SK-N-SH treated with all-trans-retinoic acid at 6 μM for 48 hours (cell line): ENCODE data around the gene A1CF.

ENCODE experiments used
- ARNTL ChIP-seq: fragments of 450-650 bp; formaldehyde crosslinking; IDR thresholded peaks from 2 replicates; pipeline ENCODE4 v1.5.0; 2020; ENCODE audit warnings: low read depth, mild to moderate bottlenecking, moderate library complexity, borderline replicate concordance
- BACH2 ChIP-seq: fragments of 250-450 bp; sonication (Bioruptor Pico); IDR thresholded peaks from 2 replicates; pipeline ENCODE4 v1.9.0; 2021; ENCODE audit warnings: mild to moderate bottlenecking, borderline replicate concordance
- OSR1 ChIP-seq: fragments of 250-450 bp; sonication (Bioruptor Pico); IDR thresholded peaks from 2 replicates; pipeline ENCODE4 v1.8.0; 2022; ENCODE audit warnings: moderate library complexity, mild to moderate bottlenecking, inconsistent platforms
- PPARA ChIP-seq: fragments of 250-450 bp; sonication (Bioruptor Pico); IDR thresholded peaks from 2 replicates; pipeline ENCODE4 v1.5.0; 2020; ENCODE audit warnings: mild to moderate bottlenecking, borderline replicate concordance
- RARB ChIP-seq: fragments of 250-450 bp; sonication (Bioruptor Pico); IDR thresholded peaks from 2 replicates; pipeline ENCODE4 v1.8.0; 2021; ENCODE audit warnings: mild to moderate bottlenecking, moderate library complexity
- SNAI2 ChIP-seq: fragments of 250-450 bp; sonication (Bioruptor Pico); IDR thresholded peaks from 2 replicates; pipeline ENCODE4 v1.5.0; 2020; ENCODE audit warnings: mild to moderate bottlenecking, moderate library complexity
- ZC3H10 ChIP-seq: fragments of 250-450 bp; sonication (Bioruptor Pico); IDR thresholded peaks from 2 replicates; pipeline ENCODE4 v1.5.1; 2021; ENCODE audit warnings: mild to moderate bottlenecking, moderate library complexity
- ZFP3 ChIP-seq: fragments of 250-450 bp; sonication (Bioruptor Pico); IDR thresholded peaks from 2 replicates; pipeline ENCODE4 v1.5.0; 2020; ENCODE audit warnings: mild to moderate bottlenecking, moderate library complexity
- ZNF70 ChIP-seq: fragments of 450-650 bp; formaldehyde crosslinking; IDR thresholded peaks from 2 replicates; pipeline ENCODE4 v1.5.0; 2020; ENCODE audit warnings: mild to moderate bottlenecking, moderate library complexity
- TF ChIP-seq, protein P1 (sequence below): fragments of 250-450 bp; sonication (Bioruptor Pico); IDR thresholded peaks from 2 replicates; pipeline ENCODE4 v1.5.0; 2020; ENCODE audit warnings: mild to moderate bottlenecking, moderate library complexity
- TF ChIP-seq, protein P2 (sequence below): fragments of 250-450 bp; sonication (Bioruptor Pico); IDR thresholded peaks from 2 replicates; pipeline ENCODE4 v1.5.1; 2020; ENCODE audit warnings: low read depth, mild to moderate bottlenecking, moderate library complexity
- TF ChIP-seq, protein P3 (sequence below): fragments of 250-450 bp; sonication (Bioruptor Pico); IDR thresholded peaks from 2 replicates; pipeline ENCODE4 v1.8.0; 2020; ENCODE audit warnings: mild to moderate bottlenecking, moderate library complexity, borderline replicate concordance

GRCh38 chr10:50866317-50866716 is 19.1 kb downstream of the A1CF start:
- no peak for TF ChIP-seq ARNTL (CRISPR knock-in tag)
- TF ChIP-seq, protein P1, sequence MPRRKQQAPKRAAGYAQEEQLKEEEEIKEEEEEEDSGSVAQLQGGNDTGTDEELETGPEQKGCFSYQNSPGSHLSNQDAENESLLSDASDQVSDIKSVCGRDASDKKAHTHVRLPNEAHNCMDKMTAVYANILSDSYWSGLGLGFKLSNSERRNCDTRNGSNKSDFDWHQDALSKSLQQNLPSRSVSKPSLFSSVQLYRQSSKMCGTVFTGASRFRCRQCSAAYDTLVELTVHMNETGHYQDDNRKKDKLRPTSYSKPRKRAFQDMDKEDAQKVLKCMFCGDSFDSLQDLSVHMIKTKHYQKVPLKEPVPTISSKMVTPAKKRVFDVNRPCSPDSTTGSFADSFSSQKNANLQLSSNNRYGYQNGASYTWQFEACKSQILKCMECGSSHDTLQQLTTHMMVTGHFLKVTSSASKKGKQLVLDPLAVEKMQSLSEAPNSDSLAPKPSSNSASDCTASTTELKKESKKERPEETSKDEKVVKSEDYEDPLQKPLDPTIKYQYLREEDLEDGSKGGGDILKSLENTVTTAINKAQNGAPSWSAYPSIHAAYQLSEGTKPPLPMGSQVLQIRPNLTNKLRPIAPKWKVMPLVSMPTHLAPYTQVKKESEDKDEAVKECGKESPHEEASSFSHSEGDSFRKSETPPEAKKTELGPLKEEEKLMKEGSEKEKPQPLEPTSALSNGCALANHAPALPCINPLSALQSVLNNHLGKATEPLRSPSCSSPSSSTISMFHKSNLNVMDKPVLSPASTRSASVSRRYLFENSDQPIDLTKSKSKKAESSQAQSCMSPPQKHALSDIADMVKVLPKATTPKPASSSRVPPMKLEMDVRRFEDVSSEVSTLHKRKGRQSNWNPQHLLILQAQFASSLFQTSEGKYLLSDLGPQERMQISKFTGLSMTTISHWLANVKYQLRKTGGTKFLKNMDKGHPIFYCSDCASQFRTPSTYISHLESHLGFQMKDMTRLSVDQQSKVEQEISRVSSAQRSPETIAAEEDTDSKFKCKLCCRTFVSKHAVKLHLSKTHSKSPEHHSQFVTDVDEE, result no peak
- TF ChIP-seq, protein P2, sequence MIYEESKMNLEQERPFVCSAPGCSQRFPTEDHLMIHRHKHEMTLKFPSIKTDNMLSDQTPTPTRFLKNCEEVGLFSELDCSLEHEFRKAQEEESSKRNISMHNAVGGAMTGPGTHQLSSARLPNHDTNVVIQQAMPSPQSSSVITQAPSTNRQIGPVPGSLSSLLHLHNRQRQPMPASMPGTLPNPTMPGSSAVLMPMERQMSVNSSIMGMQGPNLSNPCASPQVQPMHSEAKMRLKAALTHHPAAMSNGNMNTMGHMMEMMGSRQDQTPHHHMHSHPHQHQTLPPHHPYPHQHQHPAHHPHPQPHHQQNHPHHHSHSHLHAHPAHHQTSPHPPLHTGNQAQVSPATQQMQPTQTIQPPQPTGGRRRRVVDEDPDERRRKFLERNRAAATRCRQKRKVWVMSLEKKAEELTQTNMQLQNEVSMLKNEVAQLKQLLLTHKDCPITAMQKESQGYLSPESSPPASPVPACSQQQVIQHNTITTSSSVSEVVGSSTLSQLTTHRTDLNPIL (CRISPR knock-in tag), result no peak
- no peak for TF ChIP-seq PPARA (CRISPR knock-in tag)
- no peak for TF ChIP-seq RARB (CRISPR knock-in tag)
- no peak for TF ChIP-seq ZNF70 (CRISPR knock-in tag)
- TF ChIP-seq SNAI2 (CRISPR knock-in tag), result no peak
- TF ChIP-seq OSR1 (CRISPR knock-in tag), result no peak
- TF ChIP-seq, protein P3, sequence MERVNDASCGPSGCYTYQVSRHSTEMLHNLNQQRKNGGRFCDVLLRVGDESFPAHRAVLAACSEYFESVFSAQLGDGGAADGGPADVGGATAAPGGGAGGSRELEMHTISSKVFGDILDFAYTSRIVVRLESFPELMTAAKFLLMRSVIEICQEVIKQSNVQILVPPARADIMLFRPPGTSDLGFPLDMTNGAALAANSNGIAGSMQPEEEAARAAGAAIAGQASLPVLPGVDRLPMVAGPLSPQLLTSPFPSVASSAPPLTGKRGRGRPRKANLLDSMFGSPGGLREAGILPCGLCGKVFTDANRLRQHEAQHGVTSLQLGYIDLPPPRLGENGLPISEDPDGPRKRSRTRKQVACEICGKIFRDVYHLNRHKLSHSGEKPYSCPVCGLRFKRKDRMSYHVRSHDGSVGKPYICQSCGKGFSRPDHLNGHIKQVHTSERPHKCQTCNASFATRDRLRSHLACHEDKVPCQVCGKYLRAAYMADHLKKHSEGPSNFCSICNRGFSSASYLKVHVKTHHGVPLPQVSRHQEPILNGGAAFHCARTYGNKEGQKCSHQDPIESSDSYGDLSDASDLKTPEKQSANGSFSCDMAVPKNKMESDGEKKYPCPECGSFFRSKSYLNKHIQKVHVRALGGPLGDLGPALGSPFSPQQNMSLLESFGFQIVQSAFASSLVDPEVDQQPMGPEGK (CRISPR knock-in tag), result no peak
- no peak for TF ChIP-seq BACH2
- TF ChIP-seq ZC3H10, result no peak
- TF ChIP-seq ZFP3 (CRISPR knock-in tag), result no peak
